Activated CD8-positive, alpha-beta T cell treated with anti-CD3 and anti-CD28 coated beads for 36 hours (primary cell): ENCODE results near the gene WFDC13. TPM values are rescaled to one million over a fixed set of nuclear protein-coding genes. Genes with fewer than 3 reads are reported as not detected.

Experiments
- ATAC-seq: fragments of 200-7000 bp; cut with Tn5 transposase; one replicate; pipeline ENCODE4 v1.10.0; 2021; ENCODE audit warnings: mild to moderate bottlenecking, moderate library complexity
- CTCF ChIA-PET: fragments of 350-600 bp; sonication (Branson Sonifier 250); formaldehyde crosslinking; loops from one replicate; lab custom pipeline; 2021; ENCODE audit warnings: antibody characterized with exemption; lab: Charles Lee
- POLR2A ChIA-PET: fragments of 350-600 bp; sonication (Branson Sonifier 250); formaldehyde crosslinking; loops from one replicate; lab custom pipeline; 2021; ENCODE audit warnings: antibody characterized with exemption; lab: Charles Lee
- DNase-seq: peaks from one replicate; pipeline ENCODE4 v3.0.0-alpha.2; 2020
- H3K27ac Mint-ChIP-seq: one replicate; pipeline ENCODE4 v1.8.0; 2021; ENCODE audit warnings: mild to moderate bottlenecking, mixed read lengths
- H3K27me3 Mint-ChIP-seq: one replicate; pipeline ENCODE4 v1.8.0; 2021; ENCODE audit warnings: mixed read lengths
- H3K36me3 Mint-ChIP-seq: one replicate; pipeline ENCODE4 v1.8.0; 2021; ENCODE audit warnings: low read depth, mixed read lengths
- H3K4me1 Mint-ChIP-seq: one replicate; pipeline ENCODE4 v1.8.0; 2021; ENCODE audit warnings: low read depth, mixed read lengths
- H3K4me3 Mint-ChIP-seq: one replicate; pipeline ENCODE4 v1.8.0; 2021; ENCODE audit warnings: mild to moderate bottlenecking, moderate library complexity, mixed read lengths
- H3K9me3 Mint-ChIP-seq: one replicate; pipeline ENCODE4 v1.8.0; 2021; ENCODE audit warnings: mixed read lengths
- CTCF ChIP-seq: fragments of 200-600 bp; IDR thresholded peaks from one replicate; pipeline ENCODE4 v1.8.0; 2022; ENCODE audit warnings: antibody characterized with exemption, mild to moderate bottlenecking
- intact Hi-C: fragments of 100-400 bp; cut with micrococcal nuclease; formaldehyde crosslinking; loops from one replicate; pipeline ENCODE4 v1.10.0; 2022
- total RNA-seq, 2 experiments: library from RNA; stranded (reverse); gene quantifications; one replicate each; pipeline ENCODE4 v1.2.3, GENCODE V29; 2021

WFDC13 gene
- total RNA-seq, 2 experiments from 2014 or later, result not detected

DNA sequence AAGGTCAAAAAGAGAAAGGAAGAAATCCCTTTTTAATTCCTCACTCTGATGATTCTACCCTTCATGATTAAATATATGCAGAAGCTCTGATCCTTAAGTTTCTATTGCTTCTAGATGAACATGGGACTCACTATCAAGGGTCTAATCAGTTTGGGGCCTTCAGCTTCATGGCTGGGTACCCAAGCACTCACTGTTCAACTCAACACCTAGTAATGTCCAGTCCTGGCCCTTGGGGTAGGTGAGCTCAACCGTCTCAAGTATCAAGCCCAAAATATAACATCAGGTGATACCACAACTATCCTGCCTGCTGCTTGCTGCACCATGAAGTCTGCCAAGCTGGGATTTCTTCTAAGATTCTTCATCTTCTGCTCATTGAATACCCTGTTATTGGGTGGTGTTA, 20.2 kb downstream of the WFDC13 start, which contains the start of gene SPINT4:
TSS of gene SPINT4 (plus strand) at position 301 of the 400 bp plus-strand sequence. CDS start at position 322, 21 bp downstream.
- H3K36me3 Mint-ChIP-seq, result no peaks in the 10 kb centered on the region
- no peak within 1 kb of the TSS for H3K4me3 Mint-ChIP-seq
- peaks cover under 1% of the 10 kb centered on the region for H3K4me1 Mint-ChIP-seq
- ChIA-PET CTCF (no interaction called here), POLR2A (no interaction called here)
- DNase-seq (no peak), ATAC-seq (no peak)
- H3K27ac Mint-ChIP-seq, result no peak within 1 kb of the TSS
- H3K27me3 Mint-ChIP-seq, result peaks cover 16% of the 10 kb centered on the region
- no peak for TF ChIP-seq CTCF
- peaks cover 2% of the 10 kb centered on the region for H3K9me3 Mint-ChIP-seq
- intact Hi-C loops, result no loop called here

- H3K4me1 Mint-ChIP-seq, result peaks cover 2% of the 10 kb centered on the region
- H3K4me3 Mint-ChIP-seq, result no peak overlapping the region
- intact Hi-C loops, result no loop called here
- no peaks in the 10 kb centered on the region for H3K36me3 Mint-ChIP-seq
- DNase-seq (no peak), ATAC-seq (no peak)
- CTCF ChIA-PET, result interaction anchor here (2.5 kb wide), 1 partner anchor 45 kb away, joined by 8 read pairs; no protein-coding TSS in a partner anchor
- TF ChIP-seq CTCF, result no peak
- H3K27ac Mint-ChIP-seq, result no peak overlapping the region
- H3K27me3 Mint-ChIP-seq, result peaks cover 9% of the 10 kb centered on the region
- POLR2A ChIA-PET, result no interaction called here
- H3K9me3 Mint-ChIP-seq, result no peaks in the 10 kb centered on the region
These were observed 23.3 kb downstream of the WFDC13 start for GRCh38 chr20:45725134-45725533.

DNA sequence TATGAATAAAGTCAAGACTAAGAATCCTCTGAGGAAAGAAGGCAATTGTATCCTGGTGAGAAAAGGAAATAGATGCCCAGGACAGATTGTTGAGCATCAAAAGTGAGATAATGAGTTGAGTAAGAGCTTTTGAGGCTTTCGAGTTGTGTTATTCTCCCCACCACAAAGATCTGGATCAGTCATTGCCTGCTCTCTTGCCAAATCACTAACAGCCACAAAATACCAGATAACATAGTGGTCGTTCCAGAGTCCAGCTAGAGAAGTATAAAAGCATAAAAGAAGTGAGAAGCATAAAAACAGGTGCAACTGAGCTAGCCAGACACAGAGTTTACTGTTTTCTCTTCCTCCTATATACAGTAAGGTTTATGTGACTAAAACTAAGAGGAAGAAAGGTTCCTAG, 25.2 kb downstream of the WFDC13 start:
- ChIA-PET CTCF (interaction anchor here (2.5 kb wide), 1 partner anchor 43 kb away, joined by 8 read pairs; no protein-coding TSS in a partner anchor), POLR2A (no interaction called here)
- H3K27me3 Mint-ChIP-seq, result peaks cover 11% of the 10 kb centered on the region
- peak; percentile 3 for DNase-seq
- H3K4me1 Mint-ChIP-seq, result peaks cover 2% of the 10 kb centered on the region
- intact Hi-C loops, result no loop called here
- H3K27ac Mint-ChIP-seq, result no peak overlapping the region
- H3K36me3 Mint-ChIP-seq, result peaks cover 3% of the 10 kb centered on the region
- no peak for TF ChIP-seq CTCF
- peaks cover 10% of the 10 kb centered on the region for H3K9me3 Mint-ChIP-seq
- ATAC-seq, result no peak
- no peak overlapping the region for H3K4me3 Mint-ChIP-seq

GRCh38 chr20:45732199-45732598, 30.4 kb downstream of the WFDC13 start:
- CTCF ChIA-PET, result no interaction called here
- DNase-seq (no peak), ATAC-seq (no peak)
- peaks cover 24% of the 10 kb centered on the region for H3K9me3 Mint-ChIP-seq
- no peak overlapping the region for H3K27ac Mint-ChIP-seq
- no peaks in the 10 kb centered on the region for H3K4me1 Mint-ChIP-seq
- TF ChIP-seq CTCF, result no peak
- intact Hi-C loops, result no loop called here
- H3K4me3 Mint-ChIP-seq, result no peak overlapping the region
- H3K27me3 Mint-ChIP-seq, result peaks cover 19% of the 10 kb centered on the region
- POLR2A ChIA-PET, result no interaction called here
- H3K36me3 Mint-ChIP-seq, result peaks cover 5% of the 10 kb centered on the region

- Mint-ChIP-seq H3K4me1 (no peaks in the 10 kb centered on the region), H3K9me3 (peaks cover 24% of the 10 kb centered on the region), H3K27ac (no peak overlapping the region), H3K4me3 (no peak overlapping the region), H3K36me3 (peaks cover 5% of the 10 kb centered on the region), H3K27me3 (peaks cover 26% of the 10 kb centered on the region)
- POLR2A ChIA-PET, result interaction anchor here (0.6 kb wide), 1 partner anchor 226 kb away, joined by 4 read pairs; no protein-coding TSS in a partner anchor
- ATAC-seq (no peak), DNase-seq (no peak)
- TF ChIP-seq CTCF, result no peak
- CTCF ChIA-PET, result no interaction called here
- intact Hi-C loops, result no loop called here
These were observed 33.7 kb downstream of the WFDC13 start for GRCh38 chr20:45735552-45735951.
